GM19023 (cell line): ENCODE measurements around the gene STAG1.
"Not testable (repeated sequence)": the region's sequence is repeated elsewhere in the genome, so short reads cannot be mapped to it uniquely, and the experiment has no call there.

Experiments used
- ATAC-seq: cut with Tn5 transposase; IDR thresholded peaks from one replicate; pipeline ENCODE4 v1.9.1; 2021; ENCODE audit warnings: mild to moderate bottlenecking, moderate library complexity; ENCODE audit not compliant: unreplicated experiment

Gene STAG1

GRCh38 chr3:136606216-136606615 is 146.0 kb downstream of the STAG1 start:
- not testable (repeated sequence) for ATAC-seq

- no peak for ATAC-seq
These were observed 147.2 kb downstream of the STAG1 start for GRCh38 chr3:136604961-136605360.

DNA sequence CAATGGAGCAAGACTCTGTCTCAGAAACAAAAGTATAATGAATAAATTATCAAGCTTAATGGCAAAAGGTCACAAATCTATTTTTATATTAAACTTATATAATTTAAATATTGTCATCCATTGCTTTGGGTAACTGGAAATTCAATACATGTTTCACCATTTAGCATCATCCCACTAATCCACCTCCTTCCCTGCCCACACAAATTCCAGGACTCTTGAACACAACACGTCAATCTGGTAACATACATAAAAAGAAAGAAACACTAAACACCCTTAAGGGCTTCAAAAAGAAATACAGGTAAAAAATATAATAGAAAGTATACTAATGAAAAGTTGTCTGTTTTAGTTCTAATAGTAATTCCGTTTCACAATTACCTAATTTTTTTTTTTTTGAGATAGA is 149.4 kb downstream of the STAG1 start:
- no peak for ATAC-seq

DNA sequence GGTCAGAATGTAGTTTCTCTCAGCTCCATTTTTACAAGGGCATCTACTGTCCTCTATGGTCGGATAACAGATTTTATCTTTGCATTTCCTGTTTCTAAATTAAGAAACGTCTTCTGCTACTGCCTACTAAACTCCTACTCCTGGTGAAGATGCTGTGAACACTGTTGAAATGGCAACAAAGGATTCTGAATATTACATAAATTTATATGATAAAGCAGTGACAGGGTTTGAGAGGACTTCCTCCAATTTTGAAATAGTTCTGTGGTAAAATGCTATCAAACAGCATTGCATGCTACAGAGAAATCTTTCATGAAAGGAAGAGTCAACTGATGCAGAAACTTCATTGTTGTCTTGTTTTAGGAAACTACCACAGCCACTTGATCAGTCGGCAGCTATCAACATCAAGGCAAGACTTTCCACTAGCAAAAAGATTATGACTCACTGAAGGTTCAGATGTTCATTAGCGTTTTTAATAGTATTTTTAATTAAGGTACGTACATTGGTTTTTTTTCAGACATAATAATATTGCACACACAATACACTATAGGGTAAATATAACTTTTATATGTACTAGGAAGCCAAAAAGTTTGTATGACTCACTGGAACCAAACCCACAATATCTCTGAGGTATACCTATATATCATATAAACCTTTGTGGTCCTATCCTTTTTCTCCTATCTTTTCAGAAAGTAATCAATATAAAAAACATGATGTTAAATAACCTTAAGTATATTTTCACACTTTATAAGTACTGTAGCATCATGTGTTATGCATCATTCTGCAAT is 156.1 kb downstream of the STAG1 start:
- ATAC-seq: no peak

DNA sequence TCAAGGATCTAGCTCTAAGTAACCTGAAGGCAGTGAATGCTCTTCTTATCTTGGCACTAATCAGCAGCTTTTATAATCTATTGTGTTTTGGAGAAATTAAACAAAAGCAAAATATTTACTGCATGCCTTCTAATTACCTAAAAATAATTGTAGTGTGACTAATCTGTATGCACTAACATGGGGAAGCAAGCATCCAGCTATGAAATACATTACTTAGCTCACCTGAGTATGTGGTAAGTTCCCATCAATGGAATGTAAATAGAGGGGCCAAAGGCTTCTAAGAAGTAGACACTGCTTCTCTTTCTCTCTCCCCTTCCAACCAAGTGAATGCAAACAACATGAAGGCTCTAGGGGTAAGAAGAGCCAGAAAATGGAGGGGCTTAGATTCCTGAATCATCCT is 165.6 kb downstream of the STAG1 start:
- ATAC-seq: no peak

DNA sequence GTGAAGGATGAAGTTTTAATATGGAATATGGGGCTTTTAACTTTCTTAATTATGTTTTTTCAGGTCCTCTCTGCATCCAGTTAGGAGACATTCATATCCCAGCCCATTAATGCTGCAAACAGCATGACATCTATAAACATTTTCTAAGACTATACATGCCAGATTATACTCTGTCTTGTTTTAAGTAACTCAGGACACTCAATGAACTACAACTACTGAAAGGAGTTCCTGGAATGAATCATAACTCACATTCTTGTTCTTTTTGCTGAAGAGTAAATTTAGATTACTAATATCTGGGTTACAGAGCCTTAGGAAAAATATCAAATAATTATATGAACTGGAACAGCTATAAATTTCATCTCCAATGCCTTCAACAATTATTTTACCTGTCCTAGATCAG is 167.4 kb downstream of the STAG1 start:
- ATAC-seq: no peak

DNA sequence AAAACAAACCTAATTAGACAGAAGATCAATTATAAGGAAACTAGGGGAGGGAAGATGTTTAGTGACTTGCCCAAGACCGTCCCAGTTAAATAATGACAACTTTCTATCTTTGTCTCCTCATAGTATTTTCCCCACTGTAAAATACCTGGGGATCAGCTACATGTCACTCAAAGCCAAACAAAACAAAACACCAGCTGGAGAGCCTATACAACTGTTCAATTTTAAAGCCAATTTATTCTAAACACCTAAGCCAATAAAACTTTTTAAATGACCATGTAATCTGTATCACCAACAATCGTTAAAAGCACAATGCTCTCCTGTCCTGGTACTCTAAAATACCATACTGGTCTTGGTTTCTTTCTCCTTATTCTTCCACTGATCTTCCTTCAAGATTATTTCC is 168.4 kb downstream of the STAG1 start:
- no peak for ATAC-seq

- no peak for ATAC-seq
These were observed 174.4 kb downstream of the STAG1 start for GRCh38 chr3:136577791-136578190.

GRCh38 chr3:136576279-136577009 is 175.7 kb downstream of the STAG1 start:
- no peak for ATAC-seq

GRCh38 chr3:136567599-136568188 is 184.5 kb downstream of the STAG1 start:
- no peak for ATAC-seq

DNA sequence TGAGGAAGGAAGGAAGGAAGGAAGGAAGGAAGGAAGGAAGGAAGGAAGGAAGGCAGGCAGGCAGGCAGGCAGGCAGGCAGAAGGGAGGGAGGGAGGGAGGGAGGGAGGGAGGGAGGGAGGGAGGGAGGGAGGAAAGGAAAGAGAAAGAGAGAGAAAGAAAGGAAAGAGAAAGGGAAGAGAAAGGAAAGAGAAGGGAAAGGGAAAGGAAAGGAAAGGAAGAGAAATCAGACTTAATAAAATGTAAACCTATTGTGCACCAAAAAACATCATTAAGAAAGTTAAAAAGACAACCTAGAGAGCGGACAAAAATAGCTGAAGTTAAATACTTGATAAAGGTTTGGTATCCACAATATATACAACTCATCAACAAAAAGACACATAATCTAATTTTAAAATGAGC is 187.2 kb downstream of the STAG1 start:
- not testable (repeated sequence) for ATAC-seq

- ATAC-seq: no peak
These were observed 190.2 kb downstream of the STAG1 start for GRCh38 chr3:136562026-136562425.

GRCh38 chr3:136559896-136560295 is 192.3 kb downstream of the STAG1 start:
- ATAC-seq: no peak

DNA sequence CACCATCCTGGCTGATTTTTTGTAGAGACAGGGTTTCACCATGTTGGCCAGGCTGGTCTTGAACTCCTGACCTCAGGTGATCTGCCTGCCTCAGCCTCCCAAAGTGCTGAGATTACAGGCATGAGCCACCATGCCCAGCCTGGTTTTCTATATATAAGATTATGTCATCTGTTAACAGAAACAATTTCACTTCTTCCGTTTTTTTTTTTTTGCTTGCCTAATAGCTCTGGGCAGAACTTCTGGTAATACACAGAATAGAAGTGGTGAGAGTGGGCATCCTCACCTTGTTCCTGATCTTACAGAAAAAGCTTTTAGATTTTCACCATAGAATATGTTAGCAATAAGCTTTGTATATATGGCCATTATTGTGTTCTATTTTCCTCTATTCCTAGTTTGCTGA is 202.7 kb downstream of the STAG1 start:
- not testable (repeated sequence) for ATAC-seq

- ATAC-seq: no peak
These were observed 204.9 kb downstream of the STAG1 start for GRCh38 chr3:136547293-136547692.

DNA sequence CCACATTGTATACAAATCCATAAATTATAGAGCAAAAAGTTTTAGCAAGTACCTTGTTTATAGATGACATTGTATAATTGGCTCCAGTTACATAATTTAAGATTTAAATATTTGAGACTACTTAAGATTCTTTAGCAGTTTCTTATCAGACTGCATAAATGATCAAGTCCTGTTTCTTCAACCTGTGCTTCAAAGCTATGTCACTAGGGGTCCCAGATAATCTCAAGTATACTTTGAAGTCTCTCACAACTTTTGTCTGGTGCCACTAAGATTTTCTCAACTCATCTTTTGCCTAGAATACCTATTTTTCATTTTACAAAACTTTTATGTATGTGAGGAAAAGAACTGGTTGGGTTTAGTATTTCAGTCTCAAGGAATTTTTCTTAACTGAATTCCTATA is 205.5 kb downstream of the STAG1 start:
- ATAC-seq: no peak

- ATAC-seq: no peak
These were observed 206.4 kb downstream of the STAG1 start for GRCh38 chr3:136545664-136546268.

- no peak for ATAC-seq
These were observed 207.6 kb downstream of the STAG1 start for GRCh38 chr3:136544532-136544931.

GRCh38 chr3:136543385-136543784 is 208.8 kb downstream of the STAG1 start:
- ATAC-seq: no peak

GRCh38 chr3:136535906-136536305 is 216.3 kb downstream of the STAG1 start:
- no peak for ATAC-seq

- ATAC-seq: no peak
These were observed 219.4 kb downstream of the STAG1 start for GRCh38 chr3:136532766-136533165.

GRCh38 chr3:136518102-136518501 is 234.1 kb downstream of the STAG1 start:
- ATAC-seq: no peak
